B cell (primary cell): ENCODE results near the gene RNF212. TPM values are rescaled to one million over a fixed set of nuclear protein-coding genes. Genes with fewer than 3 reads are reported as not detected.

ENCODE experiments used
- ATAC-seq: fragments of 200-7000 bp; cut with Tn5 transposase; one replicate; pipeline ENCODE4 v1.10.0; 2021; ENCODE audit warnings: low read depth, mild to moderate bottlenecking, moderate number of reproducible peaks, moderate library complexity
- CTCF ChIA-PET: fragments of 350-600 bp; sonication (Branson Sonifier 250); formaldehyde crosslinking; loops from one replicate; lab custom pipeline; 2021; ENCODE audit warnings: antibody characterized with exemption, inconsistent platforms; lab: Charles Lee
- POLR2A ChIA-PET: fragments of 350-600 bp; sonication (Branson Sonifier 250); formaldehyde crosslinking; loops from one replicate; lab custom pipeline; 2021; ENCODE audit warnings: antibody characterized with exemption; lab: Charles Lee
- DNase-seq: peaks from one replicate; pipeline ENCODE4 v3.0.0; 2013
- H2AFZ ChIP-seq: 2 replicates; pipeline ENCODE4 v1.6.1; 2012; ENCODE audit warnings: mild to moderate bottlenecking, low read depth, low read length; ENCODE audit not compliant: insufficient read depth, poor library complexity, severe bottlenecking
- H3K27ac ChIP-seq, 2 donors: 1 replicate in 1 of 2; 2 replicates in 1 of 2; pipeline ENCODE4 v1.5.1; 2012 to 2013; ENCODE audit warnings: low read length in 2 of 2, mild to moderate bottlenecking in 2 of 2, moderate library complexity in 1 of 2
- H3K27me3 ChIP-seq, 4 experiments: fragments of 200-600 bp in 1 of 4; sonication (generic) in 1 of 4; replicated peaks in 1 of 4; 1 replicate in 2 of 4; 2 replicates in 2 of 4; pipeline versions ENCODE4 v1.6.1 to v1.7.0; 2013 to 2016; ENCODE audit warnings: low read length in 3 of 4, mild to moderate bottlenecking in 2 of 4, mixed read lengths in 1 of 4, moderate library complexity in 1 of 4; ENCODE audit not compliant: insufficient read depth in 4 of 4, control insufficient read depth in 3 of 4; ENCODE audit errors: control extremely low read depth in 1 of 4
- H3K36me3 ChIP-seq, 2 experiments: replicated peaks in 1 of 2; 1 replicate in 1 of 2; 2 replicates in 1 of 2; pipeline versions ENCODE4 v1.6.1 to v1.7.1; 2013; ENCODE audit warnings: low read length in 1 of 2; ENCODE audit not compliant: insufficient read depth in 2 of 2, control insufficient read depth in 1 of 2; ENCODE audit errors: control extremely low read depth in 1 of 2, extremely low read depth in 1 of 2
- H3K4me1 ChIP-seq, 2 donors: fragments of 200-600 bp in 1 of 2; sonication (generic) in 1 of 2; 1 replicate in 1 of 2; 2 replicates in 1 of 2; pipeline versions ENCODE4 v1.5.1 to v1.6.1; 2013 to 2017; ENCODE audit warnings: low read length in 2 of 2; ENCODE audit not compliant: control insufficient read depth in 2 of 2, insufficient read depth in 2 of 2
- H3K4me2 ChIP-seq: replicated peaks from 2 replicates; pipeline ENCODE3; 2012; ENCODE audit warnings: mild to moderate bottlenecking, low read depth, low read length; ENCODE audit not compliant: poor library complexity, severe bottlenecking
- H3K4me3 ChIP-seq, 5 experiments: fragments of 200-600 bp in 1 of 5; sonication (generic) in 1 of 5; 1 replicate in 3 of 5; 2 replicates in 2 of 5; pipeline versions ENCODE4 v1.5.1 to v1.7.0; 2011 to 2016; ENCODE audit warnings: low read length in 4 of 5, mild to moderate bottlenecking in 4 of 5, low read depth in 2 of 5, control low read depth in 1 of 5, moderate library complexity in 1 of 5; ENCODE audit not compliant: insufficient read depth in 1 of 5; ENCODE audit errors: control extremely low read depth in 1 of 5, extremely low read depth in 1 of 5
- H3K79me2 ChIP-seq: fragments of 200-600 bp; sonication (generic); one replicate; pipeline ENCODE4 v1.6.0; 2016; ENCODE audit warnings: low read length; ENCODE audit not compliant: control insufficient read depth, insufficient read depth
- H3K9ac ChIP-seq: fragments of 200-600 bp; sonication (generic); 2 replicates; pipeline ENCODE4 v1.6.1; 2017; ENCODE audit warnings: mild to moderate bottlenecking, low read length, moderate library complexity
- H3K9me3 ChIP-seq, 3 donors: one replicate each; pipeline versions ENCODE4 v1.6.1 to v1.7.1; 2013; ENCODE audit warnings: low read length in 2 of 3; ENCODE audit not compliant: control insufficient read depth in 2 of 3, insufficient read depth in 1 of 3; ENCODE audit errors: control extremely low read depth in 1 of 3
- H4K20me1 ChIP-seq: 2 replicates; pipeline ENCODE4 v1.6.0; 2012; ENCODE audit warnings: mild to moderate bottlenecking, low read length; ENCODE audit not compliant: insufficient read depth, control insufficient read depth, poor library complexity, severe bottlenecking
- H3K27ac Mint-ChIP-seq: one replicate; pipeline ENCODE4 v1.8.0; 2021; ENCODE audit warnings: mixed read lengths
- H3K27me3 Mint-ChIP-seq: one replicate; pipeline ENCODE4 v1.8.0; 2021; ENCODE audit warnings: mixed read lengths
- H3K4me1 Mint-ChIP-seq: one replicate; pipeline ENCODE4 v1.8.0; 2021; ENCODE audit warnings: mixed read lengths
- H3K4me3 Mint-ChIP-seq: one replicate; pipeline ENCODE4 v1.8.0; 2021; ENCODE audit warnings: mixed read lengths
- H3K9me3 Mint-ChIP-seq: one replicate; pipeline ENCODE4 v1.8.0; 2022; ENCODE audit warnings: mixed read lengths; ENCODE audit not compliant: insufficient read depth
- EZH2 ChIP-seq: IDR thresholded peaks from 2 replicates; pipeline ENCODE4 v1.6.1; 2012; ENCODE audit warnings: borderline replicate concordance, low read depth, mild to moderate bottlenecking, moderate library complexity, low read length; ENCODE audit not compliant: insufficient read depth, poor library complexity, severe bottlenecking
- WGBS: methylation state at CpG from one replicate; pipeline ENCODE4 v1.1.5; 2013; ENCODE audit warnings: missing lambda C conversion rate; ENCODE audit not compliant: insufficient coverage; 5-methylcytosine and 5-hydroxymethylcytosine counted together
- intact Hi-C: fragments of 100-400 bp; cut with micrococcal nuclease; formaldehyde crosslinking; loops from one replicate; pipeline ENCODE4 v1.10.0; 2022
- polyA plus RNA-seq: library from polyadenylated mRNA; depleted of rRNA; stranded (reverse); fragments of >200 nt; gene quantifications from 2 replicates; pipeline ENCODE4 v1.2.3, GENCODE V29; 2012
- total RNA-seq, 2 donors: library from RNA; stranded (reverse); fragments of 120-200 nt in 1 of 2; gene quantifications; 1 replicate in 1 of 2; 2 replicates in 1 of 2; pipeline versions ENCODE4 v1.2.3 to v1.2.4, GENCODE V29; 2013 to 2022
- TF ChIP-seq, protein P1 (sequence below): fragments of 200-600 bp; IDR thresholded peaks from one replicate; pipeline ENCODE4 v1.8.0; 2022; ENCODE audit warnings: antibody characterized with exemption, mild to moderate bottlenecking

The RNF212 gene
- total and polyA plus RNA-seq, 2 donors (not counting 1 experiment from before 2014, with no cell fraction given) = 2.1 to 5.9 TPM

DNA sequence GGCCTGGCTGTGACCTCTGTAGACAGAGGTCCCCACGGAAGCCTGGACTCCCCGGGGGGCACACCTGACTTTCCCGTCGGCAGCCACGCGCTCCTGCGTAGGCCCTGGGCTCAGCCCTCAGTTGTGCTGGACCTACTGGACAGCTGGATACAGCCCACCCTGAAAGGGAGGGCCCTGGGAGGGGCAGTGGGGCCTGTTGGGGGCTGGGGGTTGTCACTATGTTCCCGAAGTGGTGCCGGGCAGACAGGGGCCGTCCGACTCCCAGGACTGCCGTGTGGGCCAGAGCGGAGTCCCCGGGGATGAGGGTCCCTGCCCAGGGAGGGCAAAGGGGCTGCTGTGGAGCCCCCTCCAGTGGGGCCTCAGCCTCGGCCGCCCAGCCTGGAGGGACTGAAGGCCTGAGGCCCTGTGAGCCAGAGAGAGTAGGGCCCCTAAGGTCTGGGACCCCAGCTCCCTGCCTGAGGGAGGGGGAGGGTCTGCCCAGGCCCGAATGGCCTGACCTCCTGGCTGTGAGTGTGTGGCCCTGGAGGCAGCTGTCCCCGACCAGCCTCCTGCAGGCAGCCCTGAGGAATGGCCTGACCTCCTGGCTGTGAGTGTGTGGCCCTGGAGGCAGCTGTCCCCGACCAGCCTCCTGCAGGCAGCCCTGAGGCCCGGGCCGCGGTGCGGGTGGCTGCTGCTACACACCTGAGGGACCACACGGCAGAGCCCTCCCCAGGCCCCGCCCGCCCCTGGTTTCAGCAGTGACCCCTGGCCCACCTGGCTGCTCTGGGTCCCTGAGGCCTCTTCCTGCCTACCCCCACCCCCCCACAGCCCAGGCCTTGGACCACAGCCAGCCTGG is 76.2 kb downstream of the RNF212 start:
- Histone ChIP-seq H3K4me3 (no peak overlapping the region), H3K4me2 (no peak overlapping the region), H2AFZ (no peak overlapping the region), H3K27ac (no peak overlapping the region), H3K9me3 (no peaks in the 10 kb centered on the region), H3K4me1 (no peaks in the 10 kb centered on the region), H3K9ac (no peak overlapping the region), H3K27me3 (peaks cover 0 to 8% (median 0%) of the 10 kb centered on the region in 4 experiments), H3K36me3 (no peaks in the 10 kb centered on the region), H3K79me2 (no peaks in the 10 kb centered on the region), H4K20me1 (no peaks in the 10 kb centered on the region)
- ChIA-PET POLR2A (no interaction called here), CTCF (interaction anchor here (1.4 to 1.8 kb wide), 2 partner anchors 9 to 295 kb away, joined by 4 to 9 read pairs; no protein-coding TSS in a partner anchor)
- WGBS = 94% methylated on average over 24 of the region's 26 CpGs
- DNase-seq = no peak
- TF ChIP-seq EZH2 = no peak
- TF ChIP-seq, protein P1, sequence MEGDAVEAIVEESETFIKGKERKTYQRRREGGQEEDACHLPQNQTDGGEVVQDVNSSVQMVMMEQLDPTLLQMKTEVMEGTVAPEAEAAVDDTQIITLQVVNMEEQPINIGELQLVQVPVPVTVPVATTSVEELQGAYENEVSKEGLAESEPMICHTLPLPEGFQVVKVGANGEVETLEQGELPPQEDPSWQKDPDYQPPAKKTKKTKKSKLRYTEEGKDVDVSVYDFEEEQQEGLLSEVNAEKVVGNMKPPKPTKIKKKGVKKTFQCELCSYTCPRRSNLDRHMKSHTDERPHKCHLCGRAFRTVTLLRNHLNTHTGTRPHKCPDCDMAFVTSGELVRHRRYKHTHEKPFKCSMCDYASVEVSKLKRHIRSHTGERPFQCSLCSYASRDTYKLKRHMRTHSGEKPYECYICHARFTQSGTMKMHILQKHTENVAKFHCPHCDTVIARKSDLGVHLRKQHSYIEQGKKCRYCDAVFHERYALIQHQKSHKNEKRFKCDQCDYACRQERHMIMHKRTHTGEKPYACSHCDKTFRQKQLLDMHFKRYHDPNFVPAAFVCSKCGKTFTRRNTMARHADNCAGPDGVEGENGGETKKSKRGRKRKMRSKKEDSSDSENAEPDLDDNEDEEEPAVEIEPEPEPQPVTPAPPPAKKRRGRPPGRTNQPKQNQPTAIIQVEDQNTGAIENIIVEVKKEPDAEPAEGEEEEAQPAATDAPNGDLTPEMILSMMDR = no peak
- Mint-ChIP-seq H3K27ac (no peak overlapping the region), H3K4me1 (no peaks in the 10 kb centered on the region), H3K9me3 (no peaks in the 10 kb centered on the region), H3K27me3 (no peaks in the 10 kb centered on the region), H3K4me3 (no peak overlapping the region)
- intact Hi-C loops = no loop called here
- ATAC-seq = no peak

- ATAC-seq (no peak), DNase-seq (no peak)
- H2AFZ ChIP-seq = no peak overlapping the region
- Mint-ChIP-seq H3K4me3 (no peak overlapping the region), H3K27ac (no peak overlapping the region), H3K9me3 (no peaks in the 10 kb centered on the region), H3K27me3 (no peaks in the 10 kb centered on the region), H3K4me1 (no peaks in the 10 kb centered on the region)
- POLR2A ChIA-PET = no interaction called here
- no peak overlapping the region for H3K9ac ChIP-seq
- no peaks in the 10 kb centered on the region for H3K9me3 ChIP-seq
- intact Hi-C loops = no loop called here
- H3K4me1 ChIP-seq = no peaks in the 10 kb centered on the region
- CTCF ChIA-PET = interaction anchor here (1.4 kb wide), 1 partner anchor 294 kb away, joined by 9 read pairs; no protein-coding TSS in a partner anchor
- no peak overlapping the region for H3K4me3 ChIP-seq
- WGBS = 90% methylated on average over 12 of the region's 15 CpGs
- H4K20me1 ChIP-seq = no peaks in the 10 kb centered on the region
- no peak overlapping the region for H3K4me2 ChIP-seq
- TF ChIP-seq, protein P1 = no peak
- TF ChIP-seq EZH2 = no peak
- no peak overlapping the region for H3K27ac ChIP-seq
- no peaks in the 10 kb centered on the region for H3K79me2 ChIP-seq
- H3K36me3 ChIP-seq = no peaks in the 10 kb centered on the region
- H3K27me3 ChIP-seq = peaks cover 0 to 15% (median 0%) of the 10 kb centered on the region in 4 experiments
Observed at GRCh38 chr4:1036095-1036494, 77.3 kb downstream of the RNF212 start.
